K562 (cell line): ENCODE results near the gene NTS. TPM values are rescaled to one million over a fixed set of nuclear protein-coding genes. Genes with fewer than 3 reads are reported as not detected.
A peak's percentile ranks its signal among the peaks of the same experiment; 100 is the strongest.

Source experiments
- ATAC-seq: fragments of 200-7000 bp; cut with Tn5 transposase; 3 replicates; pipeline ENCODE4 v1.9.1; 2020; ENCODE audit warnings: moderate library complexity
- BruUV-seq: library from RNA; stranded (reverse); fragments of 400-500 nt; replicated peaks from 2 replicates; lab custom pipeline; 2021; lab: Mats Ljungman, UMichigan
- CTCF ChIA-PET: fragments of 300-600 bp; formaldehyde crosslinking; extraction: SDS; loops from one replicate; lab custom pipeline; 2021; ENCODE audit warnings: low intra/inter-chr PET ratio; lab: Yijun Ruan, JAX
- POLR2A ChIA-PET: fragments of 300-600, 350-650 bp; sonication (Branson Sonifier 250); formaldehyde crosslinking; extraction: SDS; loops from one replicate; lab custom pipeline; 2021; ENCODE audit warnings: antibody characterized with exemption, inconsistent platforms; lab: Yijun Ruan, JAX
- DNase-seq, 4 experiments: peaks; one replicate each; pipeline versions ENCODE4 v3.0.0 to v3.0.0-alpha.2; 2011 to 2018; ENCODE audit warnings: low spot score in 3 of 4, mixed read lengths in 3 of 4; ENCODE audit errors: extremely low read depth in 1 of 4
- FAIRE-seq: peaks from 2 replicates; lab custom pipeline; 2011; peaks lifted over from hg19 to GRCh38; lab: Jason Lieb, UNC
- H2AFZ ChIP-seq: 2 replicates; pipeline ENCODE4 v1.6.0; 2011; ENCODE audit warnings: low read depth, low read length, control low read depth, inconsistent platforms
- H3K27ac ChIP-seq: fragments of 200-600 bp; 3 replicates; pipeline ENCODE4 v1.8.0; 2011; ENCODE audit warnings: low read depth, mild to moderate bottlenecking, control low read depth, inconsistent platforms, low read length, moderate library complexity, mixed read lengths; ENCODE audit errors: extremely low read depth
- H3K27me3 ChIP-seq, 2 experiments: fragments of 300-600 bp in 1 of 2; 2 replicates in 1 of 2; 3 replicates in 1 of 2; pipeline versions ENCODE4 v1.6.0 to v1.8.0; 2011; ENCODE audit warnings: inconsistent platforms in 2 of 2, low read length in 2 of 2, mild to moderate bottlenecking in 1 of 2, mixed read lengths in 1 of 2, moderate library complexity in 1 of 2; ENCODE audit not compliant: control insufficient read depth in 2 of 2, insufficient read depth in 2 of 2
- H3K36me3 ChIP-seq: fragments of 300-600 bp; 3 replicates; pipeline ENCODE4 v1.8.0; 2011; ENCODE audit warnings: mild to moderate bottlenecking, low read length, inconsistent platforms; ENCODE audit not compliant: control insufficient read depth, insufficient read depth
- H3K4me1 ChIP-seq, 2 experiments: fragments of 200-600 bp in 1 of 2; replicated peaks in 1 of 2; 2 replicates in 1 of 2; 3 replicates in 1 of 2; pipeline versions ENCODE4 v1.5.1 to v1.8.0; 2011; ENCODE audit warnings: inconsistent platforms in 2 of 2, low read length in 2 of 2, mild to moderate bottlenecking in 1 of 2, mixed read lengths in 1 of 2, moderate library complexity in 1 of 2; ENCODE audit not compliant: control insufficient read depth in 2 of 2, insufficient read depth in 2 of 2
- H3K4me2 ChIP-seq: 2 replicates; pipeline ENCODE4 v1.6.1; 2011; ENCODE audit warnings: low read length, control low read depth, inconsistent platforms, mixed read lengths; ENCODE audit not compliant: insufficient read depth
- H3K4me3 ChIP-seq: fragments of 200-600 bp; sonication (generic), shearing (Covaris generic); 2 replicates; pipeline ENCODE4 v1.5.1; 2016; ENCODE audit warnings: control low read depth, inconsistent platforms
- H3K79me2 ChIP-seq: fragments of 200-600 bp; 3 replicates; pipeline ENCODE4 v1.8.0; 2011; ENCODE audit warnings: low read length, inconsistent platforms; ENCODE audit not compliant: control insufficient read depth, insufficient read depth
- H3K9ac ChIP-seq, 2 experiments: 2 replicates each; pipeline versions ENCODE4 v1.6.0 to v1.6.1; 2011; ENCODE audit warnings: low read depth in 2 of 2, low read length in 2 of 2, control low read depth in 1 of 2, inconsistent platforms in 1 of 2, mild to moderate bottlenecking in 1 of 2, mixed read lengths in 1 of 2; ENCODE audit not compliant: insufficient read depth in 1 of 2
- H3K9me1 ChIP-seq: one replicate; pipeline ENCODE4 v1.6.0; 2011; ENCODE audit warnings: inconsistent platforms, mild to moderate bottlenecking, low read length, moderate library complexity; ENCODE audit not compliant: control insufficient read depth, insufficient read depth
- H3K9me3 ChIP-seq: replicated peaks from 2 replicates; pipeline ENCODE4 v1.5.1; 2011; ENCODE audit warnings: low read depth, low read length, inconsistent platforms; ENCODE audit not compliant: control insufficient read depth, insufficient read depth
- H4K20me1 ChIP-seq: replicated peaks from 2 replicates; pipeline ENCODE4 v1.6.1; 2011; ENCODE audit warnings: low read length, inconsistent platforms, mixed read lengths; ENCODE audit not compliant: control insufficient read depth, insufficient read depth
- CHD4 ChIP-seq: fragments of 200-600 bp; sonication (generic); IDR thresholded peaks from 3 replicates; pipeline ENCODE4 v1.6.1; 2012; ENCODE audit warnings: low read depth, mild to moderate bottlenecking, mixed read lengths, low read length, inconsistent platforms; ENCODE audit not compliant: insufficient read depth, insufficient replicate concordance, poor library complexity, severe bottlenecking
- CTCF ChIP-seq, 3 experiments: IDR thresholded peaks in 2 of 3; conservative IDR thresholded peaks in 1 of 3; 2 replicates each; pipeline ENCODE4 v1.5.1; 2011 to 2012; ENCODE audit warnings: low read length in 3 of 3, mild to moderate bottlenecking in 3 of 3, control low read depth in 2 of 3, improper control_type of control experiment in 1 of 3, inconsistent platforms in 1 of 3, low read depth in 1 of 3, mixed read lengths in 1 of 3, moderate library complexity in 1 of 3; ENCODE audit not compliant: insufficient read depth in 2 of 3
- RAD21 ChIP-seq, 2 experiments: fragments of 250-450 bp in 1 of 2; fragments of 450-650 bp in 1 of 2; sonication (Bioruptor Pico) in 1 of 2; formaldehyde crosslinking in 1 of 2; IDR thresholded peaks in 1 of 2; conservative IDR thresholded peaks in 1 of 2; 2 replicates each; pipeline versions ENCODE4 v1.4.0 to v1.8.0; 2020 to 2022; ENCODE audit warnings: mild to moderate bottlenecking in 2 of 2, moderate library complexity in 1 of 2
- TBL1XR1 ChIP-seq, 2 experiments: IDR thresholded peaks; 2 replicates each; pipeline ENCODE4 v1.6.1; 2012; ENCODE audit warnings: improper control_type of control experiment in 2 of 2, low read length in 2 of 2, mild to moderate bottlenecking in 1 of 2
- XRCC4 ChIP-seq: IDR thresholded peaks from one replicate; pipeline ENCODE4 v1.6.1; 2011; ENCODE audit not compliant: insufficient read depth, insufficient read length; ENCODE audit errors: extremely low read depth
- ZFPM2 ChIP-seq: fragments of 250-450 bp; sonication (Bioruptor Pico); IDR thresholded peaks from 2 replicates; pipeline ENCODE4 v1.5.1; 2022; ENCODE audit warnings: mild to moderate bottlenecking
- ZNF696 ChIP-seq: fragments of 250-450 bp; sonication (Bioruptor Pico); conservative IDR thresholded peaks from 2 replicates; pipeline ENCODE4 v1.4.0; 2020; ENCODE audit warnings: mild to moderate bottlenecking, moderate library complexity
- ZZZ3 ChIP-seq: fragments of 450-650 bp; IDR thresholded peaks from 2 replicates; pipeline ENCODE4 v1.6.1; 2016; ENCODE audit warnings: antibody characterized with exemption, mild to moderate bottlenecking, moderate library complexity
- WGBS: fragments of 100-300 bp; shearing (Covaris generic); methylation state at CpG from one replicate; pipeline ENCODE4 v1.1.6; 2016; ENCODE audit warnings: low coverage, mixed read lengths; ENCODE audit not compliant: insufficient coverage; ENCODE audit errors: missing lambda C conversion rate; 5-methylcytosine and 5-hydroxymethylcytosine counted together
- in situ Hi-C: fragments of 300-500 bp; cut with MboI; formaldehyde crosslinking; loops from 4 replicates; pipeline ENCODE4 v1.15.0; 2018; ENCODE audit warnings: inconsistent platforms, mixed read lengths
- intact Hi-C: fragments of 100-400 bp; cut with micrococcal nuclease; formaldehyde crosslinking; loops from 2 replicates; pipeline ENCODE4 v1.14.2; 2022
- polyA plus RNA-seq, 8 experiments: library from polyadenylated mRNA; depleted of rRNA in 4 of 8; stranded (reverse) in 5 of 8; unstranded in 3 of 8; fragments of >200 nt; fragmentation: Nextera tagmentation in 2 of 8; fragmentation: Illumina TruSeq in 1 of 8; extraction: Ambion mirVana in 2 of 8; extraction: Trizol in 1 of 8; gene quantifications; 2 replicates each; pipeline versions ENCODE4 v1.2.1 to v1.2.3, GENCODE V29; 2011 to 2014; ENCODE audit warnings: inconsistent platforms in 1 of 8, missing spikeins in 1 of 8
- total RNA-seq, 7 experiments: library from RNA; depleted of rRNA in 6 of 7; stranded (reverse); fragments of >200 nt in 6 of 7; fragmentation: Illumina TruSeq in 2 of 7; extraction: Trizol in 2 of 7; gene quantifications; 2 replicates each; pipeline versions ENCODE4 v1.2.1 to v1.2.3, GENCODE V29; 2011 to 2021; ENCODE audit warnings: low replicate concordance in 1 of 7
- TF ChIP-seq, protein P1 (sequence below), 2 experiments: fragments of 450-650 bp; formaldehyde crosslinking in 1 of 2; IDR thresholded peaks; 2 replicates each; pipeline versions ENCODE4 v1.4.0 to v1.6.1; 2014 to 2020; ENCODE audit warnings: mild to moderate bottlenecking in 2 of 2, borderline replicate concordance in 1 of 2, low read depth in 1 of 2

NTS gene
- total and polyA plus RNA-seq, 9 of the 15 experiments (the other 6 are each of a cell fraction or from before 2014, with no cell fraction given): 0.09 to 3.4 (median 0.18) TPM; not detected in 2

DNA sequence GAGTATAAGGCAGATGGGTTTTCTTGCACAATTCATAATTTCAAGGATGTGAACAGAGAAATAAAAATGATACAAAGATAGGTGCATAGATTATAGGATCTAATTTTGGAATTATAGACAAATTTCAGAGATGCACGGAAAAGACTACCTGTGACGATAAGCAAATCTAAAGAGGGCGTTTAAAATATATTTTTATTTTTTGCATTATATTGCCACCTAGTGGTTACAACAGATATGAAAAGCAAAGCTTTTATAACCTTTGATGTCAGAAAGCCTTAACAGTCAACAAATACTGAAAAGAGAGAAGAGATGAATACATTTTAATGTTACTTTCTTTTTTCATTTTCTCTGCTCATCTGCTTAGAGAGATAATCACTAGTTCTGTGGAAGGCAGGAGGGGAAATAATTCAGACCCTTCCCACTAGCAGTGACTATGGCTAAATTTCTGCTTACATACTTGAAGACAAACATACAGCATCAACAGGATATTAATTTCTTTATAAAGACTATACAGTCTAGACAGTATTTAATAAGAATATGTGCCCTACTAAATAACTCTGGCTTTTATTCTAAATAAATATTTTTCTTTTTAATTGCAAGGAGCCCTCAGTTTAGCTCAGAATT lies 46.3 kb downstream of the NTS start:
- in situ Hi-C loops: no loop called here
- DNase-seq: peak; percentile 2 to 12 (median 8)
- H3K4me2 ChIP-seq: no peak overlapping the region

More for the DNA sequence above, 46.3 kb downstream of the NTS start:
- CTCF ChIA-PET: no interaction called here
- Histone ChIP-seq H3K36me3 (no peaks in the 10 kb centered on the region), H3K4me1 (no peaks in the 10 kb centered on the region), H3K9me1 (no peaks in the 10 kb centered on the region), H4K20me1 (no peaks in the 10 kb centered on the region), H2AFZ (no peak overlapping the region), H3K79me2 (no peaks in the 10 kb centered on the region), H3K27me3 (no peaks in the 10 kb centered on the region), H3K9me3 (no peaks in the 10 kb centered on the region), H3K27ac (no peak overlapping the region), H3K4me3 (no peak overlapping the region), H3K9ac (no peak overlapping the region)
- WGBS: 2% methylated on average over 3 of the region's 3 CpGs
- ATAC-seq (no peak), FAIRE-seq (no peak)
- POLR2A ChIA-PET: no interaction called here
- intact Hi-C loops: loop anchor here (1.0 kb wide), 1 partner anchor 1046 kb away; no protein-coding TSS in a partner anchor
- no TSS peak for BruUV-seq
- TF ChIP-seq ZFPM2 (CRISPR knock-in tag) (no peak), ZZZ3 (no peak), RAD21 (CRISPR knock-in tag; conservative IDR thresholded peaks at IDR 0.05 in 1 of 2, IDR thresholded peaks at IDR 0.05 in 1 of 2) (peak; percentile 51 to 66), ZNF696 (CRISPR knock-in tag) (no peak), CHD4 (no peak), CTCF (IDR thresholded peaks at IDR 0.05 in 2 of 3, conservative IDR thresholded peaks at IDR 0.05 in 1 of 3; ENCODE audit: insufficient read depth in 2 of 3, low read depth in 1 of 3, low read length in 3 of 3) (peak in 2 of 3 experiments; percentile 4 to 49; a peak in 2 of 6 replicates), TBL1XR1 (IDR thresholded peaks at IDR 0.05; ENCODE audit: low read length in 2 of 2) (no peak), XRCC4 (no peak)
- TF ChIP-seq, protein P1, sequence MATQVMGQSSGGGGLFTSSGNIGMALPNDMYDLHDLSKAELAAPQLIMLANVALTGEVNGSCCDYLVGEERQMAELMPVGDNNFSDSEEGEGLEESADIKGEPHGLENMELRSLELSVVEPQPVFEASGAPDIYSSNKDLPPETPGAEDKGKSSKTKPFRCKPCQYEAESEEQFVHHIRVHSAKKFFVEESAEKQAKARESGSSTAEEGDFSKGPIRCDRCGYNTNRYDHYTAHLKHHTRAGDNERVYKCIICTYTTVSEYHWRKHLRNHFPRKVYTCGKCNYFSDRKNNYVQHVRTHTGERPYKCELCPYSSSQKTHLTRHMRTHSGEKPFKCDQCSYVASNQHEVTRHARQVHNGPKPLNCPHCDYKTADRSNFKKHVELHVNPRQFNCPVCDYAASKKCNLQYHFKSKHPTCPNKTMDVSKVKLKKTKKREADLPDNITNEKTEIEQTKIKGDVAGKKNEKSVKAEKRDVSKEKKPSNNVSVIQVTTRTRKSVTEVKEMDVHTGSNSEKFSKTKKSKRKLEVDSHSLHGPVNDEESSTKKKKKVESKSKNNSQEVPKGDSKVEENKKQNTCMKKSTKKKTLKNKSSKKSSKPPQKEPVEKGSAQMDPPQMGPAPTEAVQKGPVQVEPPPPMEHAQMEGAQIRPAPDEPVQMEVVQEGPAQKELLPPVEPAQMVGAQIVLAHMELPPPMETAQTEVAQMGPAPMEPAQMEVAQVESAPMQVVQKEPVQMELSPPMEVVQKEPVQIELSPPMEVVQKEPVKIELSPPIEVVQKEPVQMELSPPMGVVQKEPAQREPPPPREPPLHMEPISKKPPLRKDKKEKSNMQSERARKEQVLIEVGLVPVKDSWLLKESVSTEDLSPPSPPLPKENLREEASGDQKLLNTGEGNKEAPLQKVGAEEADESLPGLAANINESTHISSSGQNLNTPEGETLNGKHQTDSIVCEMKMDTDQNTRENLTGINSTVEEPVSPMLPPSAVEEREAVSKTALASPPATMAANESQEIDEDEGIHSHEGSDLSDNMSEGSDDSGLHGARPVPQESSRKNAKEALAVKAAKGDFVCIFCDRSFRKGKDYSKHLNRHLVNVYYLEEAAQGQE (IDR thresholded peaks at IDR 0.05; ENCODE audit: borderline replicate concordance): peak; percentile 38; the same call in 1 of the 2 replicates
- TF ChIP-seq, protein P1 (CRISPR knock-in tag; IDR thresholded peaks at IDR 0.05; ENCODE audit: low read depth): no peak
